ENCODE measurements around the gene METAP1D.

METAP1D gene

DNA sequence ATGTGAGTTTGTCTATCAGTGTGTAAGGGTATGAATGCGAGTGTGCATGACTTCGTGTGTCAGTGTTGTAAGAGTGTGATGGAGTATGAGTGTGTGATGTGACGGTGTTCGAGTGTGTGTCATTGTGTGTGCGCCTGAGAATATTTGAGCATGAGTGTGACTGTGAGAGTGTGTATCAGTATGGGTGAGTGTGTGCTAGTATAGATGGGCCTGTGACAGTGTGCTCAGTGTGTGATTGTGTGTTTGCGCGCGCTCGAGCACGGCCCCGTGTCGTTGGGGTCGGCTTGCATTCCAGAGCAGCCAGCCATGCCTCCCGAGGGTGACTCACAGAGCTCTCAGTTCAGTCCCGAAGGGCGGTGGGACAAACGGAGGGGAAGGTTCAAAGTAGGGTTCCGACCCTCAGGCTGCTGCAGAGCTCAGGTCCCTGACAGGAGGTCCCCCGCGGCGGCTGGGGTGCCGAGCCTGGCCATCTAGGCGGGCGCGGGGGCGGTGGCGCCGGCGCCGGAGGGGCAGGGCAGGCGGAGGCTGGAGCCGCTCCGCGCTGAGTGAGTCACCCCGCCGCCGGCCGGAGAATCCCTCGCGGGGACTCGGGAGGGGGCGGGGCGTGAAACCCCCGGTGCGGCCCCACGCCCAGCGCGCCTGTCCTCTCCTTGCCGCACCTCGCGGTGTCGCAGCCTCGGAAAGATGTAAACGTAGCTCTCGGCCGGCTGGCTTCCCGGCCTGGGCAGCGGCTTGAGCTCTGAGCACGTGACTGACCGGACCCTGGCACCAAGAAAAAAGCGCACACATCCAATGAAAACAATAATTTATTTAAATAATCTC is 99.1 kb downstream of the METAP1D start:
- H3K4me3 ChIP-seq (ENCODE audit: low read depth, low read length): peak overlapping the region; percentile 52

DNA sequence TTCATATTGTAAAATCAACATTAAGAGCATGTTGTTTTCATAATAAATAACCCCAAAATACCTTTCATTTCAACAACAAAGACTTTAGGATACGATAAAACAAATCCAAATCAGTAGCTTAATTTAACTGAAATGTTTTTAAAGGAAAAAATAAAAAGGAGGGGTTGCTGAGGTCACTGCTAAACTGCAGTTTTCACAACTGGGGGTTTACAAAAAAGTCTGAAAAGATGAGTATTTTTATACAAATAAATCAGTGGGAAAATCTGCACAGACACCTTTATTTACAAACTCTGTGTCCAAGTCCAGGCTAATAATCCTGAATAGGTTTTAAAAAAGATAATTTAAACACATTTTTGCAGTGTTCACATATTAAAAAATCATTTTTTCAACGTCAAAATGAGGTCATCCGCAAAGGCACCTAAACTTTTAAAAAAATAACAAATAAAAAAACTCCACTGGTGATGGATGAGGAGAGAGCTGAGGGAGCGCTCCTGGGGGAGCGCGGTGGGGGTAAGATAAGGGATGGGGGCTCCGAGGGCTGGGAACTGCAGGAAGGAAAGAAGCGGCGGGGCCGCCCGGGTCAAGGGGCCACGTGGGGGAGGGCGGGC is 99.8 kb downstream of the METAP1D start:
- peaks cover 16% of the 10 kb centered on the region for H3K27me3 ChIP-seq (replicated peaks)
- no peaks in the 10 kb centered on the region for H3K36me3 ChIP-seq (replicated peaks)
- peak overlapping the region; percentile 52 for H3K4me3 ChIP-seq (ENCODE audit: low read depth, low read length)
- in situ Hi-C loops (cut with HindIII; ENCODE audit: low pct_ligation_motif_present, low sequenced_read_pairs): loop anchor here (25.0 kb wide), 1 partner anchor 287 kb away; no protein-coding TSS in a partner anchor
- H3K27ac ChIP-seq: no peak overlapping the region
- TF ChIP-seq, protein P1, sequence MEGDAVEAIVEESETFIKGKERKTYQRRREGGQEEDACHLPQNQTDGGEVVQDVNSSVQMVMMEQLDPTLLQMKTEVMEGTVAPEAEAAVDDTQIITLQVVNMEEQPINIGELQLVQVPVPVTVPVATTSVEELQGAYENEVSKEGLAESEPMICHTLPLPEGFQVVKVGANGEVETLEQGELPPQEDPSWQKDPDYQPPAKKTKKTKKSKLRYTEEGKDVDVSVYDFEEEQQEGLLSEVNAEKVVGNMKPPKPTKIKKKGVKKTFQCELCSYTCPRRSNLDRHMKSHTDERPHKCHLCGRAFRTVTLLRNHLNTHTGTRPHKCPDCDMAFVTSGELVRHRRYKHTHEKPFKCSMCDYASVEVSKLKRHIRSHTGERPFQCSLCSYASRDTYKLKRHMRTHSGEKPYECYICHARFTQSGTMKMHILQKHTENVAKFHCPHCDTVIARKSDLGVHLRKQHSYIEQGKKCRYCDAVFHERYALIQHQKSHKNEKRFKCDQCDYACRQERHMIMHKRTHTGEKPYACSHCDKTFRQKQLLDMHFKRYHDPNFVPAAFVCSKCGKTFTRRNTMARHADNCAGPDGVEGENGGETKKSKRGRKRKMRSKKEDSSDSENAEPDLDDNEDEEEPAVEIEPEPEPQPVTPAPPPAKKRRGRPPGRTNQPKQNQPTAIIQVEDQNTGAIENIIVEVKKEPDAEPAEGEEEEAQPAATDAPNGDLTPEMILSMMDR (IDR thresholded peaks at IDR 0.05; ENCODE audit: low read depth, low read length, missing control alignments): no peak
- DNase-seq: no peak

More for the DNA sequence above, 99.1 kb downstream of the METAP1D start:
- peak overlapping the region; percentile 56 for H3K27ac ChIP-seq
- TF ChIP-seq, protein P1 (IDR thresholded peaks at IDR 0.05; ENCODE audit: low read depth, low read length, missing control alignments): no peak
- H3K27me3 ChIP-seq (replicated peaks): peaks cover 21% of the 10 kb centered on the region
- in situ Hi-C loops (cut with HindIII; ENCODE audit: low pct_ligation_motif_present, low sequenced_read_pairs): no loop called here
- H3K36me3 ChIP-seq (replicated peaks): no peaks in the 10 kb centered on the region
- DNase-seq: peak; percentile 74

DNA sequence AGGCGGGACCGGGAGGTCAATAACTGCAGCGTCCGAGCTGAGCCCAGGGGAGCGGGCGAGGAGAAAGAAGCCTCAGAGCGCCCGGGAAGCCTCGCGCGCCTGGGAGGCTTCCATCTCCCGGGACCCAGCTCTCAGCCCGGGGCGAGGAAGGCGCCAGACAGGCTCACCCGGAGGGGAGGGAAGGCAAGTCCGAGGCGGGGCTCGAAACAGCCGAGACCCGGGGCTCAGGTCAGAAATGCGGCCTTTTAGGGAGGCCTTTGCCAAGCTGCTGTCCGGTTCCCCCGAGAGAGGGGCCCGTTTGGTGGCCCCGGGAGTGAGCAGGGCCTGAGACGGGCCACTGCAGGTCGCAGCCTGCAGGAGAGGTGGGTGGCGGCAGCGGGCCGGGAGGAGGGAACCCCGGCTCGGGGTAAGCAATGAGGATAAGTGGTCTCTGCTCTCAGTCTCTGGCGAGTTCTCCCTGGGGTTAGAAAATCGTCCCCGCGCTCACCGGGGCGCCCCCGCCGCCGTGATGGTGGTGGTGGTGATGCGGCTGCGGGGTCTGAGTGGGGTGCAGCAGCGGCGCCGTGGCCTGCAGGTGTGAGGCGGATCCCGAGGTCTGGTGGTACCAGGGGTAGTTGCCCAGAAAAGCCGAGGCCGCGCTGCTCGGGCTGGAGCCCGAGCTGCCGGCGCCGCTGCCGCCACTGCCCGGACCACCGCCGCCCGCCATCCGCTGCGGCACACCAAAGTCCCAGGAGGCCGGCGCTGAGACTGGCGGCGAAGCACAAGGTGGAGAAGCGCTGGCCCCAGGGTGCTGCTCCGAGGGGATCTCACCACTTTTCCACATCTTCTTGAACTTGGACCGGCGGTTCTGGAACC is 100.6 kb downstream of the METAP1D start:
- Histone ChIP-seq H3K27me3 (replicated peaks) (peaks cover 12% of the 10 kb centered on the region), H3K36me3 (replicated peaks) (no peaks in the 10 kb centered on the region), H3K27ac (no peak overlapping the region), H3K4me3 (ENCODE audit: low read depth, low read length) (peak overlapping the region; percentile 64)
- TF ChIP-seq, protein P1 (IDR thresholded peaks at IDR 0.05; ENCODE audit: low read depth, low read length, missing control alignments): no peak
- in situ Hi-C loops (cut with HindIII; ENCODE audit: low pct_ligation_motif_present, low sequenced_read_pairs): loop anchor here (25.0 kb wide), 1 partner anchor 288 kb away; no protein-coding TSS in a partner anchor
- DNase-seq: no peak

DNA sequence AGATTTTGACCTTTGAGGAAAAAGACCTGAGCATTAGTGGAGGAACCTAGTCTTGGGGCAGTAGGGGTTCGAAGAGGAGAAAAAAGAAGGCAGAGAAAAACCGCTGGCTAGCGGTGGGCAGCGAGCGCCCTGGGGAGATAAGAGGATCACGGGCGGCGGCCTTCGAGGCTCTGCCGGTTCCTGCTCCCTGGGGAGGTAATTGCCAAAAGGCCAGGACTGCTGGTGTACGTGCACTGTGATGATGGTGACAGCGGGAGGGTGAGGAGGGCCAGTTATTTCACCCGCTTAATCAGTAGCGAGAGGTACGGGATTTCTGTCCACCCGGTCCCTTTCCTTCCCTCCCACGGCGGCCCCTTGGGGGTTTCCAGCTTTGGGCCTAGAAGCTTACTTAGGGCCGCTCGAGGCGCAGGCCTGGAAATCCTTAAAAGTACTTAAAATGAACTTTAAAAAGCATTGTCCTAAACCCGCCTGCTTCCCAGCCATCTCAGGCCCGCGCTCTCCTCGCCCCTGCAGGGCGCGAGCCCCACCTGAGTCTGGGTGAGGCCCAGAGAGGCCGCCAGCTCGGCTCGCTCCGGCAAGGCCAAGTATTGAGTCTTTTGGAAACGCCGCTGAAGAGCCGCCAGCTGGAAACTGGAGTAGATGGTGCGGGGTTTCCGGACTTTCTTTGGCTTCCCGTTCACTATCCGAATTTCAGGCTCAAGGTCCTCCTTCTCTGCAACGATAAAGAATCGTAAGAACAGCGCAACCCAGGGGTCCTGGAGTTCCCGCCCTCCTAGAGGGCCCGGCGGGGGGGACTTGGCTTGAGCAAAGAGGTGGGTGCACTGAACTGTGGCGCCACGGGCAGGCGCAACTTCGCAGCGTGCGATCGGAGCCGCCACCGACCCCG is 101.4 kb downstream of the METAP1D start:
- H3K27ac ChIP-seq: no peak overlapping the region
- in situ Hi-C loops (cut with HindIII; ENCODE audit: low pct_ligation_motif_present, low sequenced_read_pairs): loop anchor here (25.0 kb wide), 1 partner anchor 289 kb away; no protein-coding TSS in a partner anchor
- peak overlapping the region; percentile 64 for H3K4me3 ChIP-seq (ENCODE audit: low read depth, low read length)
- no peak for DNase-seq
- H3K36me3 ChIP-seq (replicated peaks): no peaks in the 10 kb centered on the region
- TF ChIP-seq, protein P1 (IDR thresholded peaks at IDR 0.05; ENCODE audit: low read depth, low read length, missing control alignments): no peak
- peaks cover 17% of the 10 kb centered on the region for H3K27me3 ChIP-seq (replicated peaks)
